Measurements from ENCODE around the gene SPSB4.

GRCh38 chr3:141076036-141076773 lies 25.1 kb downstream of the SPSB4 start:
- TF ChIP-seq CTCF (IDR thresholded peaks at IDR 0.05; ENCODE audit: insufficient read depth, low read length, poor library complexity, severe bottlenecking) (no peak), EZH2phosphoT487 (conservative IDR thresholded peaks at IDR 0.05; ENCODE audit: low read length) (no peak)
